H1 (cell line): ENCODE data around the gene QPCT. TPM values are rescaled to one million over a fixed set of nuclear protein-coding genes. Genes with fewer than 3 reads are reported as not detected.

ENCODE experiments used
- CBX5 ChIP-seq: fragments of 300-800, 300-1000 bp; sonication (generic); IDR thresholded peaks from 2 replicates; pipeline ENCODE4 v1.7.1; 2016; ENCODE audit warnings: antibody characterized with exemption, low read length, low read depth
- polyA plus RNA-seq, 7 experiments: library from polyadenylated mRNA; depleted of rRNA in 3 of 7; stranded (reverse) in 5 of 7; unstranded in 2 of 7; fragments of >200 nt in 5 of 7; fragments of 200-250 nt in 2 of 7; gene quantifications; 1 replicate in 5 of 7; 2 replicates in 1 of 7; 4 replicates in 1 of 7; pipeline versions ENCODE4 v1.2.1 to v1.2.3, GENCODE V29; 2011 to 2013; ENCODE audit warnings: missing spikeins in 2 of 7, mixed read lengths in 2 of 7
- total RNA-seq: library from RNA; stranded (reverse); fragmentation: NEBNext Ultra II Directional; extraction: Animal tissue kit (Norgen Biotek cat#: 25700); gene quantifications from 2 replicates; pipeline ENCODE4 v1.2.1, GENCODE V29; 2021

QPCT gene
- total and polyA plus RNA-seq, 2 of the 8 experiments (the other 6 are each of a cell fraction or from before 2014, with no cell fraction given), result 4.0 to 4.3 TPM

DNA sequence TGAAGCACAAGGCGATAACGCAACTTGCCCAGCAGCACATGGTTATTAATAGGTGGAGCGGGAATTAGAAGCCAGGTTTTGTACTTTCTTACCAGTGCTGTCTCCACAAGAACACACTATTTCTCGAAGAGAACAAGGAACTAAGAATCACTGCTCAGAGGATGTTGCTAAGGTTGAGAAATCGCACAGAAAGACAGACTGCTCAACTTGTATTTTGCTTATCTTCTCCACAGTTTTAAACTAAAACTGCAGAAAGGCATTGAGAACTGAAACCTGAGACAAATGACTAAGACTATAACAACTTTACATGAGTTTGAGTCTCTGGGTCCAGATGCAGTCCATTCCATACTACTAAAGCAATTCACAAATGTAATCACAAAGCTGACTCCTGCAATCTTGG lies 26.0 kb upstream of the QPCT start (continued):
- TF ChIP-seq CBX5, result no peak
